Breast epithelium (tissue), 3 donors: ENCODE data around the gene PTPRZ1.

Experiments used
- POLR2A ChIP-seq: fragments of 450-650 bp; IDR thresholded peaks from one replicate; pipeline ENCODE4 v1.6.1; 2016; ENCODE audit warnings: antibody characterized with exemption, mild to moderate bottlenecking, moderate library complexity
- TF ChIP-seq, protein P1 (sequence below), 3 donors: fragments of 450-650 bp; IDR thresholded peaks; one replicate each; pipeline ENCODE4 v1.5.1; 2016 to 2017; ENCODE audit warnings: antibody characterized with exemption in 3 of 3, mild to moderate bottlenecking in 3 of 3, moderate library complexity in 3 of 3

DNA sequence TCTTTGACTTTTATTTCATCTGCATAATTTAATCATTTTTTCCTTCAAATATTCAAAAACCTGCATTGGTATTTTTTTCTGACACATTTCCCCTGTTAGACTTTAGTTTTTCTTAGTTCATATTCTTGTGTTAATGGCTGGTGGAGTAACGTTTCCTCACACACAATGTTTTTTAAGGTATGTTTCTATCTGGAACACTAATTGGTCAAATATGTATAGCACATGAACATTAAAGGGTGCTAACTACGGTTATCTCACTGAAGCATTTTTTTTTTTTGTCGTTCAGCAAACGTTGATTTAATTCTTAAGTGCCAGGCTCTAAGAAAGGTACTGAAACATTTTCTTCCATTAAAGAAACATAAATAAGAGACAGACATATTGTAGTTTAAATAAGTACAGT, 87.7 kb downstream of the PTPRZ1 start:
- TF ChIP-seq POLR2A: no peak
- TF ChIP-seq, protein P1, sequence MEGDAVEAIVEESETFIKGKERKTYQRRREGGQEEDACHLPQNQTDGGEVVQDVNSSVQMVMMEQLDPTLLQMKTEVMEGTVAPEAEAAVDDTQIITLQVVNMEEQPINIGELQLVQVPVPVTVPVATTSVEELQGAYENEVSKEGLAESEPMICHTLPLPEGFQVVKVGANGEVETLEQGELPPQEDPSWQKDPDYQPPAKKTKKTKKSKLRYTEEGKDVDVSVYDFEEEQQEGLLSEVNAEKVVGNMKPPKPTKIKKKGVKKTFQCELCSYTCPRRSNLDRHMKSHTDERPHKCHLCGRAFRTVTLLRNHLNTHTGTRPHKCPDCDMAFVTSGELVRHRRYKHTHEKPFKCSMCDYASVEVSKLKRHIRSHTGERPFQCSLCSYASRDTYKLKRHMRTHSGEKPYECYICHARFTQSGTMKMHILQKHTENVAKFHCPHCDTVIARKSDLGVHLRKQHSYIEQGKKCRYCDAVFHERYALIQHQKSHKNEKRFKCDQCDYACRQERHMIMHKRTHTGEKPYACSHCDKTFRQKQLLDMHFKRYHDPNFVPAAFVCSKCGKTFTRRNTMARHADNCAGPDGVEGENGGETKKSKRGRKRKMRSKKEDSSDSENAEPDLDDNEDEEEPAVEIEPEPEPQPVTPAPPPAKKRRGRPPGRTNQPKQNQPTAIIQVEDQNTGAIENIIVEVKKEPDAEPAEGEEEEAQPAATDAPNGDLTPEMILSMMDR (IDR thresholded peaks at IDR 0.05): no peak
